Tracheal epithelial cell (primary cell): Measurements from ENCODE around the gene PTGFRN. TPM values are rescaled to one million over a fixed set of nuclear protein-coding genes. Genes with fewer than 3 reads are reported as not detected.

ENCODE experiments used
- total RNA-seq: library from RNA; depleted of rRNA; stranded (reverse); fragments of >200 nt; gene quantifications from 2 replicates; pipeline ENCODE4 v1.2.1, GENCODE V29; 2014

The PTGFRN gene
- 97.4 and 168 TPM in 2 replicates for total RNA-seq

DNA sequence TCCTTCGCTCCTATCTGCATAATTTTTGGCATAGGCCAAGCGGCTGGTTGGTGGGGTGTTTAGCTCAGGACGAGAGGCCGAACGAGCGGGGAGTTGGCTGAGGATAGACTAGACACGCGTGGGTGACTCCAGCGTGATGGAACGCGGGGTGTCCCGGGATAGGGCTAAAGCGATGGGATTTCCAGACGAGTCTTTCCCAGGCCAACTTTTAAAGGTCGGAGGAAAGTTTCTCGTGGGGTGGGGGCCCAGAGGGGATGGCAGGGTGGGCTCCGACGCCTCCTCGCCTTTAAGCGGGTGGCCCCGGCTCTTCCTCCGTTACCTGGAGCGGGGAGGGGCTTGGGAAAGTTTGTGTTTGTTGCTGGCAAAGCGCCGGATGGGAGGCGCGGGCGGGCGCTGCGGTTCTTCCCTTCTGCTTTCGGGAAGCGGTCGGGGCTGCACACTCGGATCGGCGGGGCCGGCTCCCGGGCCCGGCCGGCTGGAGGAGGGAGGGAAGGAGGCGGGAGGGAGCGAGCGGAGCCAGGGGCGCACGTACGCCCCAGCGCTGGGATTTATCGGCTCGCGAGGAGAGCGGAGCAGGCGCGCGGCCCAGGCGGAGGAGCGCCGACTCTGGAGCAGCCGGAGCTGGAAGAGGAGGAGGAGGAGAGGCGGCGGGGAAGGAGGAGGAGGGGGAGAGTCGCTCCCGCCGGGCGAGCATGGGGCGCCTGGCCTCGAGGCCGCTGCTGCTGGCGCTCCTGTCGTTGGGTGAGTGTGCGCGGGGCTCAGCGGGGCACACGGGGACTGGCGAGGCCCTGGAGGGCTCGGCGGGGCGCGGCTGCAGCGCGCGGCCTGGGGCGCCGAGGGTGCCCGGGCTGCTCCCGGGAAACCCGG, at the start of gene PTGFRN:
Gene PTGFRN (plus strand): TSS at position 405 of the 867 bp plus-strand sequence. CDS start 288 bp downstream, at position 693.

DNA sequence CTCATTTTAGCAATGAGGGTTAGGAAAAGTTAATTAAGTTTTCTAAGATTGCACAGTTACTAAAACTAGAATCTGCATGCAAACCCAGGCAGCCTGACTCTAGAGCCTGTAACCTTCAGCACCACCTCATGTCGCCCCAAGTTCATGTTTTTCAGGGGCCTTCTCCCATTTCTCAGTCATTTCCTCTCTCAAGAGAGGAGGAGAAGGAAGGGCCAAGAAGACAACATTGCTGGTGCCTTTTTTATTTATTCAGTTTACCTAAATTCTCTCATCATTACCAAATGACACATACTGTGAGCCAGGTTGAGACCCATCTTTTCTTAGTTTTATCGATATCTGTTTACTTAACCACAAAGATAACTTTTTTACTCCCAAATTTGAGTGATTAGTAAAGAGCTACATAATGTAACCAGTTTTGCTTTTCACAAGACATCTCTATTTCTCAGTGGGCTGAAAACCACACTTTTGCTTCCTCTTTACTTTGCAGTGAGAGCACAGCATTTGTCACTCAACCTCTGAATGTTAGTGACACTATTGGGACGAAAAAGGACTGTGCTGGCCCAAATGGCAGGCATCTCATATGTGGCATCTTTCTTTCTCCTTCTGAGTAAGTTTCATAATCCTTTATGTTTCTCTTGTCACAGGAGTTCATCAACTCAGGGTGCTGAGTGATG, 91.7 kb downstream of the PTGFRN start, which contains the start of gene CD101:
Gene CD101 (plus strand): TSS at position 507 of the 674 bp plus-strand sequence. CDS start 58 bp downstream, at position 565.

Other genes starting within 250 kb of the PTGFRN start
- 66.9 and 109 TPM in 2 replicates for gene IGSF3, start 242.2 kb upstream of the PTGFRN start, total RNA-seq
- gene CD2, start 155.5 kb upstream of the PTGFRN start, total RNA-seq, result not detected in 2 replicates
- 0.48 and 1.3 TPM in 2 replicates for gene CD101, start 91.8 kb downstream of the PTGFRN start, total RNA-seq
- 9.8 and 19.8 TPM in 2 replicates for gene TTF2, start 150.4 kb downstream of the PTGFRN start, total RNA-seq
- 2.8 and 2.9 TPM in 2 replicates for gene TRIM45, start 211.8 kb downstream of the PTGFRN start, total RNA-seq